ENCODE results near the gene INO80C.

DNA sequence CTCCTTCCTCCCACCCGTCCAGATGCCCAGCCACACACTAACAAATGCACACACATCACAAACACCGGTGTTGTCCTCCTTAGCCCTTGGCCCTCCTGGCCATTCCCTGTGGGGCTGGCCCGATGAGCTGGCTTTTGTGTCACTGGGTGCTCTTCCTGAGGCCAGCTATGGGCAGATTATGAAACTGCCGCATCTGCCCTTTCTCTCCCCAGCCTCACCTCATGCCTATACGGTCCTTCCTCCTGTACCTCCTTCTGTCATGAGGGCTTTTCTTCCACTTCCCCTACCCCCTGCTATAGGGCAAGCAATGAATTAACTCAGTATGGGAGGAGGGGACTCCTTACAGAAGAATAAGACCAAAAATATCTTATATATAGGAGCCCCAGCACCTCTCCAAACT, 10.3 kb upstream of the INO80C start:
- TF ChIP-seq ZNF384 (IDR thresholded peaks at IDR 0.05) = no peak
- no peak for TF ChIP-seq TARDBP (IDR thresholded peaks at IDR 0.05)
- TF ChIP-seq SUZ12 (IDR thresholded peaks at IDR 0.05) = no peak
- TF ChIP-seq HDGF (IDR thresholded peaks at IDR 0.05; ENCODE audit: borderline replicate concordance) = no peak
- no peak for TF ChIP-seq SP1 (IDR thresholded peaks at IDR 0.05)
- TF ChIP-seq BHLHE40 (IDR thresholded peaks at IDR 0.05; ENCODE audit: borderline replicate concordance) = no peak
- TF ChIP-seq, protein P1, sequence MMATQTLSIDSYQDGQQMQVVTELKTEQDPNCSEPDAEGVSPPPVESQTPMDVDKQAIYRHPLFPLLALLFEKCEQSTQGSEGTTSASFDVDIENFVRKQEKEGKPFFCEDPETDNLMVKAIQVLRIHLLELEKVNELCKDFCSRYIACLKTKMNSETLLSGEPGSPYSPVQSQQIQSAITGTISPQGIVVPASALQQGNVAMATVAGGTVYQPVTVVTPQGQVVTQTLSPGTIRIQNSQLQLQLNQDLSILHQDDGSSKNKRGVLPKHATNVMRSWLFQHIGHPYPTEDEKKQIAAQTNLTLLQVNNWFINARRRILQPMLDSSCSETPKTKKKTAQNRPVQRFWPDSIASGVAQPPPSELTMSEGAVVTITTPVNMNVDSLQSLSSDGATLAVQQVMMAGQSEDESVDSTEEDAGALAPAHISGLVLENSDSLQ (IDR thresholded peaks at IDR 0.05) = no peak
- TF ChIP-seq ELF4 (IDR thresholded peaks at IDR 0.05) = no peak
- TF ChIP-seq NFRKB (IDR thresholded peaks at IDR 0.05) = no peak
- no peak for TF ChIP-seq FOXA1 (IDR thresholded peaks at IDR 0.05)
- no peak for TF ChIP-seq CTBP1 (IDR thresholded peaks at IDR 0.05; ENCODE audit: borderline replicate concordance)
- TF ChIP-seq ARNT (IDR thresholded peaks at IDR 0.05) = no peak
